Muscle layer of colon (tissue), 2 donors: ENCODE measurements around the gene CCL4.
"Not testable (repeated sequence)": the region's sequence is repeated elsewhere in the genome, so short reads cannot be mapped to it uniquely, and the experiment has no call there.

Experiments
- H3K27ac ChIP-seq: one replicate; pipeline ENCODE4 v1.7.0; 2013; ENCODE audit warnings: low read depth, mild to moderate bottlenecking, low read length, moderate library complexity
- H3K27me3 ChIP-seq, 2 donors: one replicate each; pipeline ENCODE4 v1.7.0; 2013; ENCODE audit warnings: low read length in 2 of 2, mild to moderate bottlenecking in 2 of 2; ENCODE audit not compliant: insufficient read depth in 2 of 2, control insufficient read depth in 1 of 2
- H3K36me3 ChIP-seq: one replicate; pipeline ENCODE4 v1.7.0; 2013; ENCODE audit warnings: mild to moderate bottlenecking, low read length; ENCODE audit not compliant: insufficient read depth
- H3K4me1 ChIP-seq: one replicate; pipeline ENCODE4 v1.7.0; 2013; ENCODE audit warnings: mild to moderate bottlenecking, low read length; ENCODE audit not compliant: insufficient read depth
- H3K4me3 ChIP-seq, 2 donors: one replicate each; pipeline ENCODE4 v1.7.0; 2013; ENCODE audit warnings: low read length in 2 of 2, low read depth in 1 of 2, mild to moderate bottlenecking in 1 of 2, moderate library complexity in 1 of 2
- H3K9ac ChIP-seq: one replicate; pipeline ENCODE4 v1.7.0; 2013; ENCODE audit warnings: low read length
- H3K9me3 ChIP-seq: one replicate; pipeline ENCODE4 v1.7.0; 2013; ENCODE audit warnings: mild to moderate bottlenecking, low read length
- donor health status: abdominal sarcoma.
- donor health status: Adenocarcinoma of cecum.

CCL4 gene

GRCh38 chr17:36106493-36106835, 2.8 kb downstream of the CCL4 start:
- no peaks in the 10 kb centered on the region for H3K27me3 ChIP-seq
- no peak overlapping the region for H3K4me3 ChIP-seq
- no peak overlapping the region for H3K27ac ChIP-seq
- H3K9ac ChIP-seq: no peak overlapping the region
- H3K4me1 ChIP-seq: no peaks in the 10 kb centered on the region
- H3K9me3 ChIP-seq: no peaks in the 10 kb centered on the region
- H3K36me3 ChIP-seq: no peaks in the 10 kb centered on the region

DNA sequence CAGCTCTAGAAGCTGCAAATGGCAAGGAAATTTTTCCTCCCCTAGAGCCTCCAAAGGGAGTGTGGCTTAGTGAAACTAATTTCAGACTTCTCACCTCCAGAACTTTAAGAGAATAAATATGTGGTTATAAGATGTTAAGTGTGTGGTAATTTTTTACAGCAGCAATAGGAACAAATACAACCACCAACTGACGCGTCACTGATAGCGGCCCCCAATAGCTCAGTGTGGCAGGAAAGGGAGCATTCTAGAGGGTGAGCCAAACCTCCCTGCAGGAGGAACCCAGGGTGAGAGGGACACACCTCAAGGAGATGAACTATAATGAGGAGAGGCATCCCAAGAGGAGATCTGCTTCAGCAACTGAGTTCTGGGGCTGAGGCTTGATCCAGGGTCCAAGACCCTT, 4.0 kb downstream of the CCL4 start:
- Histone ChIP-seq H3K9me3 (no peaks in the 10 kb centered on the region), H3K4me3 (no peak overlapping the region), H3K27ac (no peak overlapping the region), H3K4me1 (no peaks in the 10 kb centered on the region), H3K27me3 (no peaks in the 10 kb centered on the region), H3K9ac (no peak overlapping the region), H3K36me3 (no peaks in the 10 kb centered on the region)

GRCh38 chr17:36108265-36108664, 4.6 kb downstream of the CCL4 start:
- H3K4me3 ChIP-seq, H3K27me3 ChIP-seq, H3K4me1 ChIP-seq, H3K36me3 ChIP-seq, H3K9ac ChIP-seq, H3K9me3 ChIP-seq, H3K27ac ChIP-seq: not testable (repeated sequence)

GRCh38 chr17:36111068-36111490, 7.5 kb downstream of the CCL4 start:
- no peaks in the 10 kb centered on the region for H3K4me1 ChIP-seq
- H3K4me3 ChIP-seq: no peak overlapping the region
- no peak overlapping the region for H3K27ac ChIP-seq
- H3K9ac ChIP-seq: no peak overlapping the region
- H3K27me3 ChIP-seq: no peaks in the 10 kb centered on the region
- H3K36me3 ChIP-seq: no peaks in the 10 kb centered on the region
- no peaks in the 10 kb centered on the region for H3K9me3 ChIP-seq

DNA sequence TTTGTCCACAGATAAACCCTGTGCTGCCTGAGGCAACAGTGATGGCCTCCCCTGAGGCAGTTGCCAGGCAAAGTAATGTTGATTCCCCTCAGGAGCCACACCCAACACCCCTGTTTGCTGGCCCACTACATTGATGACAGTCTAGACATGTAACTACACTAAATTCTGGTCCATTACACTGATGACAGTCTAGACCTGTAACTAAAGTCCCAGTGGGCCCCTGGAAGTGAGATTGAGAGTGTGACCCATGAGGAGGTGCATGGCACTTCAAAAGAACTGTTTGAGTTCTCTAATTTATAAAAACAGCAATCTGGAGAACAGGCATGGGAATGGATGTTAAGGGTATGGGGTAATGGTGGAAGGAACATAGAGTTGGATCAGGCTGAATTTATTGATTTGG, 8.9 kb downstream of the CCL4 start:
- Histone ChIP-seq H3K27me3 (no peaks in the 10 kb centered on the region), H3K27ac (no peak overlapping the region), H3K9ac (no peak overlapping the region), H3K4me3 (no peak overlapping the region), H3K9me3 (no peaks in the 10 kb centered on the region), H3K4me1 (no peaks in the 10 kb centered on the region), H3K36me3 (no peaks in the 10 kb centered on the region)

DNA sequence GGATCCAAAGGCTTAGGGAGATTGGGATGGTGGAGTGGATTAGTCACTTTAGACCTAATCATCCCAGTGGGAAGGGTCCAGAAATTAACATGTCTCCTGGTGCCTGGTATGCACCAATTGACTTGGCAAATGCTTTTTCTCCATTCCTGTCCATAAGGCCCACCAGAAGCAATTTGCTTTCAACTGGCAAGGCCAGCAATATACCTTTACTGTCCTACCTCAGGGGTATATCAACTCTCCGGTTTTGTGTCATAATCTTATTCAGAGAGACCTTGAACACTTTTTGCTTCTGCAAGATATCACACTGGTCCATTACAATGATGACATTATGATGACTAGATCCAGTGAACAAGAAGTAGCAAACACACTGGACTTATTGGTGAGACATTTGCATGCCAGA, 9.5 kb downstream of the CCL4 start:
- not testable (repeated sequence) for H3K27ac ChIP-seq, H3K4me3 ChIP-seq, H3K9ac ChIP-seq, H3K4me1 ChIP-seq, H3K36me3 ChIP-seq, H3K9me3 ChIP-seq, H3K27me3 ChIP-seq

GRCh38 chr17:36114971-36115648, 11.5 kb downstream of the CCL4 start:
- not testable (repeated sequence) for H3K4me1 ChIP-seq, H3K36me3 ChIP-seq, H3K9ac ChIP-seq, H3K27me3 ChIP-seq, H3K4me3 ChIP-seq, H3K27ac ChIP-seq, H3K9me3 ChIP-seq

- not testable (repeated sequence) for H3K9ac ChIP-seq, H3K4me3 ChIP-seq, H3K36me3 ChIP-seq, H3K4me1 ChIP-seq, H3K27ac ChIP-seq, H3K27me3 ChIP-seq, H3K9me3 ChIP-seq
Observed at GRCh38 chr17:36115649-36115977, 12.0 kb downstream of the CCL4 start.

GRCh38 chr17:36117505-36118382, 14.1 kb downstream of the CCL4 start:
- Histone ChIP-seq H3K4me1 (no peaks in the 10 kb centered on the region), H3K9me3 (no peaks in the 10 kb centered on the region), H3K36me3 (no peaks in the 10 kb centered on the region), H3K27ac (no peak overlapping the region), H3K27me3 (no peaks in the 10 kb centered on the region), H3K9ac (no peak overlapping the region), H3K4me3 (no peak overlapping the region)

- no peak overlapping the region for H3K27ac ChIP-seq
- H3K4me3 ChIP-seq: no peak overlapping the region
- H3K4me1 ChIP-seq: no peaks in the 10 kb centered on the region
- no peaks in the 10 kb centered on the region for H3K9me3 ChIP-seq
- H3K9ac ChIP-seq: no peak overlapping the region
- no peaks in the 10 kb centered on the region for H3K27me3 ChIP-seq
- no peaks in the 10 kb centered on the region for H3K36me3 ChIP-seq
Observed at GRCh38 chr17:36118477-36119353, 15.1 kb downstream of the CCL4 start.

DNA sequence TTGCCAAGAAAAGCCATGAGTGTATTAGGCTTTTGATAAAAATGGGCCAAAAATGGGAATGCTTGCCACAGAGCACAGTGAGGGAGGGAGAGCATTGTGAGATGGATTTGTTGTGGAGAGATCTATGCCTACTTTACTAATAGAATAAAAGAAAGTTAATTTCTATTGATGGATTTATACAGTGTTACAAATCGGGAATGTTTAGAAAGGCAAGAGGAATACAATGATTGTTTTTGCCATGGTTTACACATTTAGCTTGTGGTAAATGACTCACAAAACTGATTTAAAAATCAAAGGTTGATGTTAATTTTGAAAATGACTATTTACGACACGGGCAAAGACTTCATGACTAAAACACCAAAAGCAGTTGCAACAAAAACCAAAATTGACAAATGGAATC, 16.6 kb downstream of the CCL4 start:
- H3K27me3 ChIP-seq: no peaks in the 10 kb centered on the region
- H3K27ac ChIP-seq: no peak overlapping the region
- no peak overlapping the region for H3K9ac ChIP-seq
- no peaks in the 10 kb centered on the region for H3K4me1 ChIP-seq
- no peaks in the 10 kb centered on the region for H3K9me3 ChIP-seq
- no peak overlapping the region for H3K4me3 ChIP-seq
- H3K36me3 ChIP-seq: no peaks in the 10 kb centered on the region
